HEK293 (cell line): ENCODE results near the gene ADGRB3.

Source experiments
- CTCF ChIA-PET: fragments of 350-600 bp; formaldehyde crosslinking; extraction: SDS; loops from one replicate; lab custom pipeline; 2021; ENCODE audit warnings: antibody characterized with exemption; lab: Yijun Ruan, JAX
- POLR2A ChIA-PET: fragments of 300-600 bp; formaldehyde crosslinking; extraction: SDS; loops from one replicate; lab custom pipeline; 2020; ENCODE audit warnings: antibody characterized with exemption, inconsistent platforms; lab: Yijun Ruan, JAX
- H3K27ac ChIP-seq: fragments of 200-500 bp; sonication (Bioruptor generic); 2 replicates; pipeline ENCODE4 v1.5.1; 2014; ENCODE audit warnings: low read depth, low read length, control low read depth, inconsistent platforms; ENCODE audit errors: extremely low read depth
- H3K36me3 ChIP-seq, 2 experiments: fragments of 200-500 bp in 1 of 2; sonication (Bioruptor generic) in 1 of 2; 1 replicate in 1 of 2; 2 replicates in 1 of 2; pipeline ENCODE4 v1.5.1; 2014 to 2017; ENCODE audit warnings: inconsistent platforms in 2 of 2, low read length in 2 of 2; ENCODE audit not compliant: control insufficient read depth in 2 of 2, insufficient read depth in 1 of 2
- H3K4me1 ChIP-seq: fragments of 200-500 bp; sonication (Bioruptor generic); 2 replicates; pipeline ENCODE4 v1.5.1; 2014; ENCODE audit warnings: mild to moderate bottlenecking, low read length, inconsistent platforms; ENCODE audit not compliant: control insufficient read depth, insufficient read depth
- H3K4me3 ChIP-seq: 2 replicates; pipeline ENCODE4 v1.5.1; 2011; ENCODE audit warnings: low read depth, mild to moderate bottlenecking, control low read depth, low read length, moderate library complexity
- H3K9me3 ChIP-seq: fragments of 200-500 bp; sonication (Bioruptor generic); 2 replicates; pipeline ENCODE4 v1.5.1; 2014; ENCODE audit warnings: low read depth, low read length, inconsistent platforms; ENCODE audit not compliant: control insufficient read depth, insufficient read depth
- BCL11B ChIP-seq: fragments of 450-650 bp; formaldehyde crosslinking; IDR thresholded peaks from 2 replicates; pipeline ENCODE4 v1.5.1; 2016; ENCODE audit warnings: low read depth, missing biosample characterization, missing genetic modification characterization
- CTCF ChIP-seq: fragments of 450-650 bp; formaldehyde crosslinking; IDR thresholded peaks from 2 replicates; pipeline ENCODE4 v1.5.1; 2016; ENCODE audit warnings: missing biosample characterization, missing genetic modification characterization
- GLI4 ChIP-seq: fragments of 450-650 bp; formaldehyde crosslinking; IDR thresholded peaks from 2 replicates; pipeline ENCODE4 v1.5.1; 2016; ENCODE audit warnings: missing biosample characterization, missing genetic modification characterization
- KLF10 ChIP-seq: fragments of 450-650 bp; IDR thresholded peaks from 2 replicates; pipeline ENCODE4 v1.5.1; 2018; ENCODE audit warnings: missing biosample characterization, mild to moderate bottlenecking, missing genetic modification characterization
- OSR2 ChIP-seq: fragments of 450-650 bp; formaldehyde crosslinking; IDR thresholded peaks from 2 replicates; pipeline ENCODE4 v1.5.1; 2016; ENCODE audit warnings: missing biosample characterization, missing genetic modification characterization
- YY2 ChIP-seq: fragments of 450-650 bp; formaldehyde crosslinking; IDR thresholded peaks from 2 replicates; pipeline ENCODE4 v1.5.1; 2016; ENCODE audit warnings: missing biosample characterization, missing genetic modification characterization
- ZBTB21 ChIP-seq: fragments of 450-650 bp; formaldehyde crosslinking; IDR thresholded peaks from 2 replicates; pipeline ENCODE4 v1.5.1; 2017; ENCODE audit warnings: missing biosample characterization, missing genetic modification characterization
- ZFP37 ChIP-seq: fragments of 450-650 bp; formaldehyde crosslinking; IDR thresholded peaks from 2 replicates; pipeline ENCODE4 v1.5.1; 2016; ENCODE audit warnings: missing biosample characterization, missing genetic modification characterization
- ZNF10 ChIP-seq: fragments of 450-650 bp; formaldehyde crosslinking; IDR thresholded peaks from 2 replicates; pipeline ENCODE4 v1.5.1; 2017; ENCODE audit warnings: missing biosample characterization, missing genetic modification characterization
- ZNF114 ChIP-seq: fragments of 450-650 bp; formaldehyde crosslinking; IDR thresholded peaks from 2 replicates; pipeline ENCODE4 v1.5.0; 2017; ENCODE audit warnings: missing biosample characterization, missing genetic modification characterization
- ZNF121 ChIP-seq: fragments of 450-650 bp; formaldehyde crosslinking; IDR thresholded peaks from 2 replicates; pipeline ENCODE4 v1.5.1; 2016; ENCODE audit warnings: missing biosample characterization, missing genetic modification characterization
- ZNF175 ChIP-seq: fragments of 450-650 bp; formaldehyde crosslinking; IDR thresholded peaks from 2 replicates; pipeline ENCODE4 v1.5.1; 2016; ENCODE audit warnings: missing biosample characterization, missing genetic modification characterization
- ZNF2 ChIP-seq: fragments of 450-650 bp; formaldehyde crosslinking; IDR thresholded peaks from 2 replicates; pipeline ENCODE4 v1.5.1; 2016; ENCODE audit warnings: missing biosample characterization, missing genetic modification characterization
- ZNF239 ChIP-seq: fragments of 450-650 bp; formaldehyde crosslinking; IDR thresholded peaks from 2 replicates; pipeline ENCODE4 v1.5.1; 2016; ENCODE audit warnings: missing biosample characterization, missing genetic modification characterization
- ZNF416 ChIP-seq: fragments of 450-650 bp; formaldehyde crosslinking; IDR thresholded peaks from 2 replicates; pipeline ENCODE4 v1.5.1; 2016; ENCODE audit warnings: missing biosample characterization, missing genetic modification characterization
- ZNF521 ChIP-seq: fragments of 450-650 bp; formaldehyde crosslinking; IDR thresholded peaks from 2 replicates; pipeline ENCODE4 v1.5.1; 2017; ENCODE audit warnings: missing biosample characterization, mild to moderate bottlenecking, missing genetic modification characterization
- ZNF529 ChIP-seq: fragments of 450-650 bp; formaldehyde crosslinking; IDR thresholded peaks from 2 replicates; pipeline ENCODE4 v1.5.1; 2017; ENCODE audit warnings: missing genetic modification characterization, missing biosample characterization; ENCODE audit not compliant: insufficient replicate concordance
- ZNF596 ChIP-seq: fragments of 450-650 bp; IDR thresholded peaks from 2 replicates; pipeline ENCODE4 v1.5.0; 2018; ENCODE audit warnings: missing biosample characterization, mild to moderate bottlenecking, missing genetic modification characterization, moderate library complexity
- ZSCAN18 ChIP-seq: fragments of 450-650 bp; formaldehyde crosslinking; IDR thresholded peaks from 2 replicates; pipeline ENCODE4 v1.5.1; 2016; ENCODE audit warnings: missing biosample characterization, missing genetic modification characterization
- TF ChIP-seq, protein P1 (sequence below): fragments of 450-650 bp; formaldehyde crosslinking; IDR thresholded peaks from 2 replicates; pipeline ENCODE4 v1.5.1; 2016; ENCODE audit warnings: missing biosample characterization, missing genetic modification characterization
- TF ChIP-seq, protein P2 (sequence below): fragments of 450-650 bp; formaldehyde crosslinking; IDR thresholded peaks from 2 replicates; pipeline ENCODE4 v1.5.1; 2016; ENCODE audit warnings: missing biosample characterization, missing genetic modification characterization

Gene ADGRB3

DNA sequence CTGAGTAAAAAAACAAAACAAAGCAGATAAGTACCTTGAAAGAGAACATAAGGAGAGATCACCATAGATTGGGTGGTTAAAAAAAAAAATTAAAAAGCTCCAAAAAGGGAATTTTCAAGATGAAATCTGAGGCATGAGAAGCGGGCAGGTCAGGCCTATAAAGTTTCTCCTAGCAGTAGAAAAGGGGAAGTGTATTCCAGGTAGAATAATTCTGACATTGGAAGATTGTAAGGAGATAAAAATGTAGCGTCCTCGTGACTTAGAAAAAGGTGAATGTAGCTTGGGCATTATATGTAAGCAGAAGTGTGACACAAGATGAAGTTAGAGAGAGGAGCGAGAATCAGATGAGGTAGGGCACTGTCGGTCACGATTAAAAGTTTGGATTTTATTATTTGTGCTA, 9.1 kb upstream of the ADGRB3 start:
- Histone ChIP-seq H3K27ac (no peak overlapping the region), H3K36me3 (no peaks in the 10 kb centered on the region), H3K9me3 (no peaks in the 10 kb centered on the region), H3K4me1 (no peaks in the 10 kb centered on the region), H3K4me3 (no peak overlapping the region)
- ChIA-PET POLR2A (no interaction called here), CTCF (interaction anchor here (0.8 to 1.2 kb wide), 2 partner anchors 10 to 12 kb away, joined by 3 to 5 read pairs; no protein-coding TSS in a partner anchor)
- TF ChIP-seq, protein P1, sequence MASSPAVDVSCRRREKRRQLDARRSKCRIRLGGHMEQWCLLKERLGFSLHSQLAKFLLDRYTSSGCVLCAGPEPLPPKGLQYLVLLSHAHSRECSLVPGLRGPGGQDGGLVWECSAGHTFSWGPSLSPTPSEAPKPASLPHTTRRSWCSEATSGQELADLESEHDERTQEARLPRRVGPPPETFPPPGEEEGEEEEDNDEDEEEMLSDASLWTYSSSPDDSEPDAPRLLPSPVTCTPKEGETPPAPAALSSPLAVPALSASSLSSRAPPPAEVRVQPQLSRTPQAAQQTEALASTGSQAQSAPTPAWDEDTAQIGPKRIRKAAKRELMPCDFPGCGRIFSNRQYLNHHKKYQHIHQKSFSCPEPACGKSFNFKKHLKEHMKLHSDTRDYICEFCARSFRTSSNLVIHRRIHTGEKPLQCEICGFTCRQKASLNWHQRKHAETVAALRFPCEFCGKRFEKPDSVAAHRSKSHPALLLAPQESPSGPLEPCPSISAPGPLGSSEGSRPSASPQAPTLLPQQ: no peak
- no peak for TF ChIP-seq ZFP37 (tag by site-specific recombination)
- no peak for TF ChIP-seq BCL11B (tag by site-specific recombination)
- TF ChIP-seq ZNF175 (tag by site-specific recombination): no peak
- no peak for TF ChIP-seq ZNF596
- TF ChIP-seq GLI4 (tag by site-specific recombination): no peak
- no peak for TF ChIP-seq ZNF114
- TF ChIP-seq ZNF416 (tag by site-specific recombination): no peak
- no peak for TF ChIP-seq ZSCAN18 (tag by site-specific recombination)

DNA sequence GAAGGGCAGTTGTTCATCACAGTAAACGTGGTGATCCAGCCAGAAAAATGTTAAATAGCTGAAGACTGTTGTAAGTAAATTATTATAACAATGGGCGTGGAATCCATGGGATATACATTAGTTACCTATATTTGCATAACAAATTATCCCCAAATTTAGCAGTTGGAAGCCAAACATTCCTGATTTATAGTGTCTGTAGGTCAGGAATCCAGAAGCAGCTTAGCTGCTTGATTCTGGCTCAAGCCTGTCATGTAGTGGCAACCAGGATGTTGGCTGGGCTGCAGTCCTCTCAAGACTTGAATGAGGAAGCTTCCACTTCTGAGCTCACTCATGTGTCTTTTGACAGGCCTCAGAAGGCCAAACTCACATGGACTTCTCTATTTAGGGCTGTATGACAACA, 6.9 kb upstream of the ADGRB3 start:
- Histone ChIP-seq H3K4me3 (no peak overlapping the region), H3K27ac (no peak overlapping the region), H3K4me1 (no peaks in the 10 kb centered on the region), H3K36me3 (no peaks in the 10 kb centered on the region), H3K9me3 (no peaks in the 10 kb centered on the region)
- ChIA-PET CTCF (interaction anchor here (0.7 to 1.3 kb wide), 2 partner anchors 1216 to 1478 kb away, joined by 3 read pairs; no protein-coding TSS in a partner anchor), POLR2A (no interaction called here)
- TF ChIP-seq YY2 (tag by site-specific recombination) (no peak), ZNF529 (no peak), ZNF10 (tag by site-specific recombination) (no peak), ZNF2 (no peak), ZBTB21 (tag by site-specific recombination) (no peak)
- TF ChIP-seq, protein P2, sequence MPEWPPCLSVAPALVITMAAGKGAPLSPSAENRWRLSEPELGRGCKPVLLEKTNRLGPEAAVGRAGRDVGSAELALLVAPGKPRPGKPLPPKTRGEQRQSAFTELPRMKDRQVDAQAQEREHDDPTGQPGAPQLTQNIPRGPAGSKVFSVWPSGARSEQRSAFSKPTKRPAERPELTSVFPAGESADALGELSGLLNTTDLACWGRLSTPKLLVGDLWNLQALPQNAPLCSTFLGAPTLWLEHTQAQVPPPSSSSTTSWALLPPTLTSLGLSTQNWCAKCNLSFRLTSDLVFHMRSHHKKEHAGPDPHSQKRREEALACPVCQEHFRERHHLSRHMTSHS (tag by site-specific recombination): no peak

DNA sequence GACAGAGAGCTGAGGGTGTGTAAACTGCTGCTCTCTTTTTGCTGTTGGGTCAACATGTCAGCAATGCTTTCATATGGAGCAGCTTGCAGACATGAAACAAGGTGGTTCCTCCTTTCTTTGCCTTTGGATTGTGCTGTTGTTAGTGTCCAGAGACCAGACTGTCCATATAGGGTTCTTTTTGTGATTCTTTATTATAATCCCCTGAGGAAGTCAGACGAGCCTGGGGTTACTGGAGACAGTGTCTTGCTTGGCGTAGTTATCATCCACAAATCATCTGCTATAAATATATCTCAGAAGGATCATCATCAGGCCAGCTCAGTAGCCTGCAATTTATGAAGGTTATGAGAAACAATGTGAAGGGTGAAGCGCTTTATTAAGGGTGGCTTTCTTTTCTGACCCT, 2.3 kb upstream of the ADGRB3 start:
- H3K9me3 ChIP-seq: no peaks in the 10 kb centered on the region
- H3K36me3 ChIP-seq: no peaks in the 10 kb centered on the region
- TF ChIP-seq CTCF (tag by site-specific recombination) (no peak), ZNF239 (tag by site-specific recombination) (no peak), ZNF2 (no peak), KLF10 (tag by site-specific recombination) (no peak), ZNF121 (tag by site-specific recombination) (no peak), OSR2 (tag by site-specific recombination) (no peak), ZNF521 (tag by site-specific recombination) (no peak)
- ChIA-PET POLR2A (no interaction called here), CTCF (no interaction called here)
- no peak overlapping the region for H3K4me3 ChIP-seq
- H3K27ac ChIP-seq: no peak overlapping the region
- H3K4me1 ChIP-seq: no peaks in the 10 kb centered on the region
